HEK293T (cell line): ENCODE data around the gene SUGT1.
A peak's percentile ranks its signal among the peaks of the same experiment; 100 is the strongest.
"Not testable (repeated sequence)": the region's sequence is repeated elsewhere in the genome, so short reads cannot be mapped to it uniquely, and the experiment has no call there.

Experiments used
- CTCF ChIA-PET: fragments of 350-600 bp; formaldehyde crosslinking; extraction: SDS; loops from one replicate; lab custom pipeline; 2021; ENCODE audit warnings: antibody characterized with exemption, inconsistent platforms; lab: Yijun Ruan, JAX
- POLR2A ChIA-PET: fragments of 350-600 bp; formaldehyde crosslinking; extraction: SDS; loops from one replicate; lab custom pipeline; 2020; ENCODE audit warnings: antibody characterized with exemption, inconsistent platforms; lab: Yijun Ruan, JAX
- DNase-seq: peaks from one replicate; pipeline ENCODE4 v3.0.0; 2012; ENCODE audit warnings: mixed read lengths; ENCODE audit errors: extremely low spot score
- ARNT ChIP-seq: fragments of 450-650 bp; IDR thresholded peaks from 2 replicates; pipeline ENCODE4 v1.6.1; 2017; ENCODE audit warnings: mild to moderate bottlenecking
- BHLHE40 ChIP-seq: fragments of 450-650 bp; IDR thresholded peaks from 2 replicates; pipeline ENCODE4 v1.6.1; 2016; ENCODE audit warnings: mild to moderate bottlenecking, moderate library complexity, borderline replicate concordance
- CTBP1 ChIP-seq: fragments of 450-650 bp; IDR thresholded peaks from 2 replicates; pipeline ENCODE4 v1.6.1; 2016; ENCODE audit warnings: borderline replicate concordance
- ELF4 ChIP-seq: fragments of 450-650 bp; IDR thresholded peaks from 2 replicates; pipeline ENCODE4 v1.6.1; 2017; ENCODE audit warnings: antibody characterized with exemption
- FOXA1 ChIP-seq: fragments of 450-650 bp; IDR thresholded peaks from 2 replicates; pipeline ENCODE4 v1.6.1; 2016; ENCODE audit warnings: mild to moderate bottlenecking
- FOXK2 ChIP-seq: fragments of 450-650 bp; IDR thresholded peaks from 2 replicates; pipeline ENCODE4 v1.6.1; 2016; ENCODE audit warnings: mild to moderate bottlenecking
- FOXM1 ChIP-seq: fragments of 450-650 bp; IDR thresholded peaks from 2 replicates; pipeline ENCODE4 v1.6.1; 2017; ENCODE audit warnings: mild to moderate bottlenecking, borderline replicate concordance
- HDGF ChIP-seq: fragments of 450-650 bp; IDR thresholded peaks from 2 replicates; pipeline ENCODE4 v1.6.1; 2017; ENCODE audit warnings: antibody characterized with exemption, borderline replicate concordance
- L3MBTL2 ChIP-seq: fragments of 450-650 bp; conservative IDR thresholded peaks from 2 replicates; pipeline ENCODE4 v1.6.1; 2016; ENCODE audit warnings: mild to moderate bottlenecking
- LEF1 ChIP-seq: fragments of 450-650 bp; IDR thresholded peaks from 2 replicates; pipeline ENCODE4 v1.6.1; 2017; ENCODE audit warnings: mild to moderate bottlenecking, borderline replicate concordance
- NFRKB ChIP-seq: fragments of 450-650 bp; IDR thresholded peaks from 2 replicates; pipeline ENCODE4 v1.6.1; 2016; ENCODE audit warnings: mild to moderate bottlenecking, moderate library complexity
- SP1 ChIP-seq: fragments of 450-650 bp; IDR thresholded peaks from 2 replicates; pipeline ENCODE4 v1.6.1; 2017
- SUZ12 ChIP-seq: fragments of 450-650 bp; IDR thresholded peaks from 2 replicates; pipeline ENCODE4 v1.6.1; 2016; ENCODE audit warnings: mild to moderate bottlenecking
- TARDBP ChIP-seq: fragments of 450-650 bp; IDR thresholded peaks from 2 replicates; pipeline ENCODE4 v1.6.1; 2016
- ZNF384 ChIP-seq: fragments of 450-650 bp; IDR thresholded peaks from 2 replicates; pipeline ENCODE4 v1.6.1; 2016
- TF ChIP-seq, protein P1 (sequence below): fragments of 450-650 bp; IDR thresholded peaks from 2 replicates; pipeline ENCODE4 v1.6.1; 2016

The SUGT1 gene

DNA sequence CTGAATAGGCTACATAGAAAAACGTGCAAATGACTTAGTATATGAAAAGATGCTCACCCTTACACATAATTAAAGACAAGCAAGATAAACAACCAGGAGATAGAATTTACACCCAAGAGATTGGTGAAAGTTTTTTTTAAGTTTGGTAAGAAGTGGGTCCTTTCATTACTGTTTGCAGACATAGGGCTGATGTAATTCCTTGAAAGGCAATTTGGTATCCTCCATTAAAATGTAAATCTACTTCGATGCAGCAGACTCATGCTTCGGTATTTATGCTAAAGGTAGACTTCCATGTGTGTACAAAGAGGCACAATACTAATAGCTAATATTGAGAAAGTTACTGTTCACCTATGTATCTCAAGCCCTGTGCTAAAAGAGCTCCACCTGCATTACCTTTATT, 53.4 kb downstream of the SUGT1 start:
- no peak for TF ChIP-seq BHLHE40
- TF ChIP-seq FOXA1 = no peak
- no peak for TF ChIP-seq L3MBTL2
- no peak for TF ChIP-seq CTBP1
- TF ChIP-seq, protein P1, sequence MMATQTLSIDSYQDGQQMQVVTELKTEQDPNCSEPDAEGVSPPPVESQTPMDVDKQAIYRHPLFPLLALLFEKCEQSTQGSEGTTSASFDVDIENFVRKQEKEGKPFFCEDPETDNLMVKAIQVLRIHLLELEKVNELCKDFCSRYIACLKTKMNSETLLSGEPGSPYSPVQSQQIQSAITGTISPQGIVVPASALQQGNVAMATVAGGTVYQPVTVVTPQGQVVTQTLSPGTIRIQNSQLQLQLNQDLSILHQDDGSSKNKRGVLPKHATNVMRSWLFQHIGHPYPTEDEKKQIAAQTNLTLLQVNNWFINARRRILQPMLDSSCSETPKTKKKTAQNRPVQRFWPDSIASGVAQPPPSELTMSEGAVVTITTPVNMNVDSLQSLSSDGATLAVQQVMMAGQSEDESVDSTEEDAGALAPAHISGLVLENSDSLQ = no peak
- no peak for TF ChIP-seq NFRKB
- ChIA-PET CTCF (interaction anchor here (1.1 kb wide), 1 partner anchor 103 kb away, joined by 3 read pairs; no protein-coding TSS in a partner anchor), POLR2A (no interaction called here)
- no peak for DNase-seq

DNA sequence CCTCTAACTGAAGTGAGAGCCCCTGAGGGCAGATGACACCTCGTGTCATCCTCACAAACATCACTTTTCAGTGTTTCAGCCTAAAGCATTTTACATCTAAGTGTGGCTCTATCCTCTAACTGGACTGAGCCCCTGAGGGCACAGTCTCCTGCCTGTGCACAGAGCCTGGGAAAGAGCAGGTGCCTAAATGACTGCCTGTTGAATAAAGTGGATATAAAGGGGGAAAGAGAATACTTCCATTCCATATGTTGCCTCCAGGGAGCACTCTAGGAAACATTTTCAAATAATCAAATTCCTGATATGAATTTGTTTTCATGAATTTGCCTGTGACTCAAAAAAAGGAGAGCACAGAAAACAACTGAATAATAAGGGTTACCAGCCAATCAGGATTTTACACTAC, 54.7 kb downstream of the SUGT1 start:
- peak; percentile 26 for DNase-seq
- POLR2A ChIA-PET = no interaction called here

DNA sequence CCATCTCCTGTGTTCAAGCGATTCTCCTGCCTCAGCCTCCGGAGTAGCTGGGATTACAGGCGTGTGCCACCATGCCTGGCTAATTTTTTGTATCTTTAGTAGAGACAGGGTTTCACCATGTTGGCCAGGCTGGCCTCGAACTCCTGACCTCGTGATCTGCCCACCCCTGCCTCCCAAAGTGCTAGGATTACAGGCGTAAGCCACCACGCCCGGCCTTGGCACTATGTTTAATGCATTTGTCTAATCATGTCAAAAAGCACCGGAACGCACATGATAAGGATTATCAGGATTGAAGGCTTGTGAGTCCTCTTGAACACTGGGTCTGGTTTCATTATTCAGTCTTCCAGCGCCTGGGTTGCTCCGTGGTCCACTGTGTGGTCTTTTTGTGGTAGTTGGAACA, 55.6 kb downstream of the SUGT1 start:
- POLR2A ChIA-PET = not testable (repeated sequence)

More for the DNA sequence above, 54.7 kb downstream of the SUGT1 start:
- TF ChIP-seq L3MBTL2 (no peak), ARNT (no peak), ZNF384 (no peak), SP1 (no peak), SUZ12 (no peak), CTBP1 (no peak), LEF1 (no peak), FOXK2 (no peak), NFRKB (no peak), ELF4 (no peak), TARDBP (no peak), HDGF (no peak), BHLHE40 (no peak), FOXM1 (no peak), FOXA1 (no peak)
- TF ChIP-seq, protein P1 = no peak
- CTCF ChIA-PET = interaction anchor here (1.1 kb wide), 1 partner anchor 101 kb away, joined by 3 read pairs; no protein-coding TSS in a partner anchor

DNA sequence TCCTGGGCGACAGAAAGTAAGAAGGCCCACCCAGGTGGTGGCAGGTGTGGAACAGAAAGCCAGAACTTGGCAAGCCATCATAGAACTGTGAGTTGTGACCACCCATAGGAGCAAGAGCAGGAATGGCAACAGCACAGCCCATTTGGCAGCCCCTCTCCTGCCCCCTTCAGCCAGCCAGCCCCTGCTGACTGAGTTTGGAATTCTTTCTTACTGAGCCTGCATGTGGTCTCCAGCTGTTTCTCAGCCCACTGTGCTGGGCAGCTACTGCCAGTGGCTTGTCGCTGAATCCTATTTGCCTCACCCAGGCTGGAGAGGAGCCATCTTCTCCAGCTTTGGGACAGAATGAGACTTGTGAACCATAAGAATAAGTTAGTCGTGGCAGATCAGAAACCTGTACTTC, 58.6 kb downstream of the SUGT1 start:
- TF ChIP-seq, protein P1 = no peak
- no peak for TF ChIP-seq BHLHE40
- no peak for TF ChIP-seq SP1
- no peak for TF ChIP-seq TARDBP
- no peak for TF ChIP-seq ZNF384
- no peak for TF ChIP-seq SUZ12
- no peak for TF ChIP-seq HDGF
- no peak for TF ChIP-seq ARNT
- no peak for TF ChIP-seq L3MBTL2
- TF ChIP-seq FOXA1 = no peak
- ChIA-PET POLR2A (no interaction called here), CTCF (no interaction called here)
- no peak for DNase-seq

More for the DNA sequence above, 55.6 kb downstream of the SUGT1 start:
- DNase-seq, CTCF ChIA-PET: not testable (repeated sequence)

DNA sequence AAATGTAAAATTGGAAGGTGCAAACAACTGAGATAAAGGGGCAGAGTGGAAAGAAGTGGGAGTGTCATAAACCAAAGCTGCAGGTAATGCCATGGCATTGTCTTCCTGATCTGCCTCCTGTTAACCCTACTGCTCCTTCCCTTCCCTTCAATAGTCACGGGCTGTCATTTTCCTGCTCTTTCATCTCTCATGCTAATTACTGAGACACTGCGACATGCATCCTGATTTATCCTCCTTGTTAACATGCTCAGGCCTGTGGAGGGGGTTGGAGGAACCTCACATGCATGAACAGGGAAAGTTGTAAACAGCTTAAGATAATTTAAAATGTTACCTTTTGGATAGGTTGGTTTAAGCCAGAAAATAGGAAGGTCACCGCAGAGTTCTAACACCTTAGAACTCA, 59.7 kb downstream of the SUGT1 start:
- POLR2A ChIA-PET = no interaction called here
- TF ChIP-seq ELF4 (no peak), TARDBP (no peak), SP1 (no peak), HDGF (no peak), NFRKB (no peak), ARNT (no peak), CTBP1 (no peak), LEF1 (no peak)
- CTCF ChIA-PET = no interaction called here
- DNase-seq = no peak

DNA sequence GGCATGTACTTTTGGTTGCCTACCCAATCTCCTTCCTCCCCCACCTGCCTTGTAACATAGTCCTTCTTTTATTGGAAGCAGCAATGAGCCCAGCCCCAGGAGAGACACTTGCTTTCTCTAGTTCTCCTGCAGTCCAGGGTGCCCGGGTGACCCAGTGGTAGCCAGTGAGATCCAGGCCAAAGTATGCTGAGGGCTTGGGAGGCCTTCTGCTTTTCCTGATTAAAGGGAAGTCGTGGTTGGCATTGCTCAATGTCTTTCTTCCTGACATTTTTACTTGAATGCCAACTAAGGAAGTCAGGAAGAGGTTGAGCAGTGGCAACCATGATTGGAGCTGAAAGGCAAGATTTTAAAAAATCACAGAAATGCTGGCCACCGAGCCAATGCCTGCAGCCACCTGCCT, 61.3 kb downstream of the SUGT1 start:
- ChIA-PET POLR2A (no interaction called here), CTCF (no interaction called here)
- TF ChIP-seq ARNT = no peak
- TF ChIP-seq TARDBP = no peak
- TF ChIP-seq CTBP1 = no peak
- TF ChIP-seq BHLHE40 = no peak
- TF ChIP-seq SUZ12 = no peak
- TF ChIP-seq FOXA1 = no peak
- no peak for TF ChIP-seq LEF1
- TF ChIP-seq L3MBTL2 = no peak
- no peak for TF ChIP-seq ELF4
- TF ChIP-seq FOXM1 = no peak
- no peak for TF ChIP-seq HDGF
- no peak for TF ChIP-seq FOXK2
- TF ChIP-seq SP1 = no peak
- TF ChIP-seq, protein P1 = no peak
- TF ChIP-seq ZNF384 = no peak
- no peak for TF ChIP-seq NFRKB
- no peak for DNase-seq

DNA sequence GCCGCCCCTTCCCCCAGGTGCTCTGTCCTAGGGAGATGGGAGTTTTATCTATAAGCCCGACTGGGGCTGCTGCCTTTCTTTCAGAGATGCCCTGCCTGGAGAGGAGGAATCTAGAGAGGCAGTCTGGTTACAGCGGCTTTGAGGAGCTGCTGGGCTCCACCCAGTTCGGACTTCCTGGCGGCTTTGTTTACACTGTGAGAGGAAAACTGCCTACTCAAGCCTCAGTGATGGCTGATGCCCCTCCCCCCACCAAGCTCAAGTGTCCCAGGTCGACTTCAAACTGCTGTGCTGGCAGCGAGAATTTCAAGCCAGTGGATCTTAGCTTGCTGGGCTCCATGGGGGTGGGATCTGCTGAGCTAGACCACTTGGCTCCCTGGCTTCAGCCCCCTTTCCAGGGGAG, 68.3 kb downstream of the SUGT1 start:
- POLR2A ChIA-PET, DNase-seq, CTCF ChIA-PET: not testable (repeated sequence)

DNA sequence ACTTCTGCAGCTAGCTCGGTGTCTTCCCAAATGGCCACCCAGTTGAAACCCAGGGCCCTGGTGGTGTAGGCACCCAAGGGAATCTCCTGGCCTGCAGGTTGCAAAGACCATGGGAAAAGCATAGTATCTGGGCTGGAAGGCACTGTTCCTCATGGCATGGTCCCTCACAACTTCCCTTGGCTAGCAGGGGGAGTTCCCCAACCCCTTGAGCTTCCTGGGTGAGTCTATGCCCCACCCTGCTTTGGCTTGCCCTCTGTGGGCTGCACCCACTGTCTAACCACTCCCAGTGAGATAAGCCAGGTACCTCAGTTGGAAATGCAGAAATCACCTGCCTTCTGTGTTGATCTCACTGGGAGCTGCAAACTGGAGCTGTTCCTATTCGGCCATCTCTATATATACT, 68.7 kb downstream of the SUGT1 start:
- POLR2A ChIA-PET, CTCF ChIA-PET, DNase-seq: not testable (repeated sequence)
